GM10266 (cell line): ENCODE data around the gene ANKRD2.

Source experiments
- DNase-seq: peaks from one replicate; pipeline ENCODE4 v3.0.0; 2012; ENCODE audit errors: extremely low spot score
- CTCF ChIP-seq: IDR thresholded peaks from 2 replicates; pipeline ENCODE4 v1.5.1; 2012; ENCODE audit warnings: mild to moderate bottlenecking, low read depth; ENCODE audit not compliant: control insufficient read depth, insufficient read depth; ENCODE audit errors: missing control alignments

Gene ANKRD2

GRCh38 chr10:97563337-97563736, 9.2 kb upstream of the ANKRD2 start:
- no peak for DNase-seq
- no peak for TF ChIP-seq CTCF

GRCh38 chr10:97564776-97565175, 7.8 kb upstream of the ANKRD2 start:
- no peak for TF ChIP-seq CTCF
- DNase-seq = no peak

GRCh38 chr10:97566336-97566996, 6.1 kb upstream of the ANKRD2 start:
- TF ChIP-seq CTCF = no peak
- DNase-seq = no peak

GRCh38 chr10:97567891-97568290, 4.7 kb upstream of the ANKRD2 start:
- TF ChIP-seq CTCF = no peak
- DNase-seq = no peak

GRCh38 chr10:97570146-97570788, 2.3 kb upstream of the ANKRD2 start:
- DNase-seq = no peak
- TF ChIP-seq CTCF = no peak

- TF ChIP-seq CTCF = no peak
- DNase-seq = no peak
Measured at GRCh38 chr10:97570789-97571471, 1.6 kb upstream of the ANKRD2 start.

GRCh38 chr10:97571622-97572021, 957 bp upstream of the ANKRD2 start:
- no peak for TF ChIP-seq CTCF
- no peak for DNase-seq
